Head of caudate nucleus (tissue), 42 donors: Measurements from ENCODE around the gene MTSS2.

ENCODE experiments used
- DNase-seq, 42 donors: peaks; one replicate each; pipeline versions ENCODE4 v3.0.0 to v3.0.0-alpha.2; 2020 to 2021; ENCODE audit warnings: mixed read lengths in 7 of 42
- intact Hi-C: fragments of 100-400 bp; cut with DNase I; formaldehyde crosslinking; loops from one replicate; pipeline ENCODE4 v1.15.0; 2022

The MTSS2 gene

DNA sequence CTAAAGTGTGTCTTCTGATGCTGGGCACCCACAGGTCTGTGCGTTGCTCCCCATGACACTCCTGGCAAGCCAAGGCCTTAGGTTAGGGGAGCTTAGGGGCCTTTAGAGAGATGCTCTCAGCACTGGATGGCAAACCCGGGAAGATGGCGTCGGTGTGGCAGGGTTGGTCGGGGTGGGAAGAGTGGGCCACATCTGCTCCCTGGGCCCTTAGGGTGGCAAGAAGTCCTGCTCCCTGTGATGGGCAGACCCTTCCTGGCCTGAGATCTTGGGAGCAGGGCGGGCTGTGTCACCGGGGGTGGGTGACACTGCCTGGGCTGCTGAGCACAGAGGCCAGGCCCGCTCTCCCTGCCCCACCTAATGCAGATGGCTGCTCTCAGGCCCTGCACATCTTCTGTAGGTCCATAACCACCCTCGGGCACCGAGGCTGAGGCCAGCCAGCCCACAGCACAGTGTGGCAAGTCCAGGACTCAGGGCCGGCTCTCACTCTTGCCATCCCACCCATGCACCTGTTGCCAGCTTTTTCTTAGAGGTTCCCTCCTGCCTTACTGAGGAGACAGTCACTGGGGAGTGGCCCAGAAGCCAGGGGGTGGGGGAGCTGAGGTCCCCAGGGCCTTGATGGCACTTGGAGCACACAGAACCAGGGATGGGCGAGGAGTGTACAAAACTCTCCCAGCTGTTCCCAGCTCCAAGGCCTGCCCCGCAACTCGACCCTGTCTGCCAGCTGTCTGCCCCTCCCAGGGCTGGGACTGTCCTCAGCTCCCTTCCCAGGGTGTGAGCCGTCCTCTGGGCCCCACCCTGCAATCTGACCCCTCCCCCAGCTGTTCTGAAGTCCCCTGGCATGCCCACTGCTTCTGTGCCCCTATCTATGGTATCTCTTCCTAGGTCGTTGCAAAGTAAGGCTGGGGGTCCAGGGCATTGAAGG lies 4.4 kb upstream of the MTSS2 start:
- DNase-seq, result no peak
- intact Hi-C loops, result no loop called here

DNA sequence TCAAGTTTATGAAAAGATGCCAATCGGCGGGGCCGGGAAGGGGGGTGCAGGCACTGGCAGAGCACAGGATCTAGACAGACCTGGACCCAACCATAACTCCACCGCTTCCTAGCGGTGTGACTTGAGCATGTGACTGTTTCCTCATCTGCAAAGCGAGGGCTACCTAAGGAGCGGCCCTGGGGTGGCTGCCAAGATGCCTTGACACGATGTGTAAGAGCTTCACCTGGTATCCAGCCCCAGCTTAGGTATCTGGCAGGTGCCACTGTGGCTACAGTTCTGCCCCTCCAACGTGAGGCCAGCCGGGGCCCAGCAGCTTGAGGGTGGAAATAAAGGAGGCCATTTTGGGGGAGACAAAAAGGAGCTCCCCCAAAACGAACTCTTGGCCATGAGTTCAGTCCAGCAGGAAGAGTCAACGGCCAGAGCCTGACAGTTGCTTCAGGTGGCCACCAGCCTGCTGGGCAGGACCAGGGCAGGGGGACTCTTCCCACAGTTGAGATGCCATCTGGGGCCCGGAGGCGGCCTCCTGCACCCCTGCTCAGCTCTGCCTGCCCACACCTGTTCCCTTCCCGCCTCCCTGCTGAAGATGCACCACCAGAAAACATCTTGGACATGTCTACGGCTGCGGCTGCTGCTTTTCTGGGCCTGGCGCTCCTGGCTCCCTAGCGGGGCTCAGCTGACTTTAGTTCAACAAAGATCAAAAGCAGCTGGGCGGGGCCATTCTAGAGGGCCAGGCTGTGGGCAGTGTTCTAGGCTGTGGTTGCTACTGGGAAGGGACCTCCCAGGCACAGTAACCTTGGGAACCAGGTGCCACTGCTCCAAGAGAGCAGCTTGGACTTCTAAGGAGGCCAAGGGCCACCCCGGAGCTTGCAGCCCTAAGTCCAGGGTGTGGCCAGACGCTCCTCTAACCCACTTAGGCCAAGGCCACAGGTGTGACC lies 3.4 kb upstream of the MTSS2 start:
- DNase-seq, result no peak
- intact Hi-C loops, result no loop called here

DNA sequence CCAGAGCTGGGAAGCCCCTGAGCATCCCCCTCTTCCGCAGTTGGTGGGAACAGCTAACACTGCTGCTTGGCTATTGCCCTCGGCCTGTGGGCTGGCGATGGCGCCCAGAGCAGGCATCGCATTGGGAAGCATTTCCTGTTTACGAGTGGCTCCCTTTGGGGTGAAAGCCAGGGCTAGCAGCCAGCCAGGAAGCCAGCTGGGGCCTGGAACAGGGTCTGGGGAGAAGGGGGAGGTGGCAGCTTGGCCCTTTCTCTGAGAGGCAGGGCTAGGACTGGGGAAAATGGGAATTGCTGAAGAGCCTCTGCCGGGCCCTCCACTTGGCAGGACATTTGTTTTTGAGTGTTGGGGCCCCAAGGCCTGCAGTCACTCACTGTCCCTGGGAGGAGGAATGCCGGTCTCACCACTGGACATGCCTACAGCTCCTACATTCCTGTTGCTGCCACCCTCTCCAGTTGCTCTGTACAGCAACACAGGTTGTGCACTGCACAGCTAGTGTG lies 2.4 kb upstream of the MTSS2 start:
- intact Hi-C loops, result no loop called here
- DNase-seq, result peak; percentile 81 to 96 (median 91)

DNA sequence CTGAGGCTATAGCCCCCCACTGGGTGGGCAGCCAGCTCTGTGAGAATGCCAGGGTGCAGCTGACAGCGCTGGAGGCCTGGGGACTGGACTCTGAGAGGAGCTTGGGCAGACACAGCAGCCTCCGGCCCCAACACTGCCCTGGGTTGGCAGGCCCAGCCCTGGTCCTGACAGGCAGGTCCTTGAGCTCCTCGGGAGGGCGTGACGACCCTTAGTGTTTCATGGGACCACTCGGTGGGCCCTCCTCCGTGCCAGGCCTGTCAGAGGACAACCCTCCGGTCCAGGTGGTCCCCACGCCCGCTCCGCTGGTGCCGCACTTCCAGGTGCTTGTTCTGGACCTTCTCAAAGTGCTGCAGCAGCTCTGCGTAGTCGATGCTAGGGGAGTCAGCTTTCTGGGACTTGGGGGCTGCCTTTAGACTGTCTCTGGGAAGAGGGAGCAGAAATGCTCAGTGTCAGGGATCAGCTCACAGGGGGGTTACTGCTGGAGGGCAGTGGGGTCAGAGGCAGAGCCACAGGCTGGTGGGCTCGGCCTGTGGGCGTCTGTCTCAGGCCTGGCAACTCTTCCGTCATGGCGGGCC lies 1.9 kb upstream of the MTSS2 start:
- intact Hi-C loops, result no loop called here
- DNase-seq, result peak in 5 of 42 donors; percentile 42 to 66 (median 53)

DNA sequence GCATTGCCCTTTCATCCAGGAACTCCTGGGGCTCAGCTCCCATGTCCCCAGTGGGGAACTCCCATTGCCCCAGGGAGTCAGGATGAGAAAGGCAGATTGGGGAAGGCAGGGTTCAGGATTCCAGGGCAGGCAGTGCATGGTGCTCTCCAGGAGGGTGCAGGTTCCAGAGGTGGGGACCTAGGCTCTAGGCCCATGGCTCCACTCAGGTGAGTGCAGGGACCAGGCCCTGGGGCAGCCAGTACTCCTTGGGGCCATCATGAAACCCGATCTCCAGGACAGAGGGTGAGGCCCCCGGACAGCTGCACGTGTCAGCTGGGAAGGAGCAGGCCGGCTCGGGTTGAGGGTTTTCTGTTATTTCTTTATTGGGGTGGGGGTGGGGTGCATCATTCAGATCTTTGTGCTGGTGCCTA lies 1.3 kb upstream of the MTSS2 start:
- no peak for DNase-seq
- intact Hi-C loops, result no loop called here

DNA sequence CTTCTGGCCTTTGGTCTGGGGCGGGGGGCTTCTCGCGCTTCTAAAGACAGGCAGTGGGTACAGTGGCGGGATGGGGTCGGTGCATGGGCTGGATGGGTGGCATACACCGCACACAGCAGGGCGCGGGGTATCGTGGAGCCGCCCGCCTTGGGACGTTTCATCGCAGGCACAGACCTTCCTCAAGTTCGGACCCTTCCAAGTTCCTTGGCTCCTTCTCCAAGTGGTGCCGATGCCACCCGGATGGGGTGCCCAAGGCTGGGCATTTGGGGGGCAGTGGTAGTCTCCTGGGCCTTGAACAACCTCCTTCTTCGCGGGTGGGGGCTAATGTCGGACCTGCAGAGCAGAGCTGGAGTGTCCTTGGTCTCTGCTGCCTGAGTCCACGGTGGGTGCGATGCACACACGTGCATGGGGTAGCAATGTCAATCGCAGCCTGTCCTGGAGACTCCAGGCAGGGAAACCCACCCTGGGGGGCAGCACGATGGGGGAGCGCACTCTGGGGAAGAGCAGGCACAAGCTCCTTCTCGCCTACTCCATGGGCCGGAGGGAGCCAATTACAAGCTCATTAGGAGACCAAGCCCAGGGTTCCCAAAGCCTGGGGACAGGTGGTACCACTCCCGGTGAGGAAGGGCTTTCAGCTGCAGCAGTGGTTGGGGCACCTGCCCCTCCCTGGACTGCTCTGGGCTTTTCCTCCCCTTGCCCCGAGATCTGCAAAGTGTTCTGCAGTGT lies 686 bp upstream of the MTSS2 start:
- DNase-seq, result no peak
- intact Hi-C loops, result no loop called here

DNA sequence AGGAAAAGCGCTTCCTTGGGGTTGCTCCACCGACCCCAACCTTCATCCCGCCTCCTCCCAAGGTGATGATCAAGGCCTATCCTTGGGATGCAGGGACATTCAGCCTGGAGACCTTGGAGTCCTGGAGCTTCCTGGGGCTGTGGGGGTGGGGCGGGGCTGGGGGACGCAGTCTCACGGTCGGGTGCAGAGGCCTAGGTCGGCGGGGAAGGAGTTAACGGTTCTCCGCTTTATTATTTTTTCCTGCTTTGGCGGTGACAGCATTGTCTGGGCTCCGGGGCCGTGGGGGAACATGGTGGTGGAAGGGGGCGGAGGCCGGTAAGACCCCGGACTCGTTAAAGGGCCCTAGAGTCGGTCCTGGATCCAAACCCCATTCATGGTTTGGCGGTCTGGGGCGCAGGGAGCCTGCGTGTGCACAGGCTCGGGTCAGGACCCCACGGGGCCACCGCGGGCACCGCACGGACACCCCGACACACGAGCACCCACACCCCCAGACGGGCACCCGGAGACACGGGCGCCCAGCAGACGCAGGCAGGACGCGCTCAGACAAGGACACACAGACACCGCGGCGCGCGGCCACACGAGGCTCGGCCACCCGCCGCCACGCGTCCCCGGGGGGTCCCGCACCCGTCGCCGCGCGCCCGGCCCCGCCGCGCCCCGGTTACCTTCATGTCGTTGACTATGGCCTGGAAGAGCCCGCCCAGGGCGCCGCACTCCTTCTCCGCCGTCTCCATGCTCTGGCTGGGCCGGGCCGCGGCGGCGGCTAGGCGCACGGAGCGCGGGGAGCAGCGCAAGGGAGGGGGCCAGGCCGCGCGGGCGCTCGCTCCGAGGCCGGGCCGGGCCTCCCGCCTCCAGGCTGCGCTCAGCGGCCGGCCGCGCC lies 554 bp downstream of the MTSS2 start:
- DNase-seq, result peak in 2 of 42 donors; percentile 37 to 40

DNA sequence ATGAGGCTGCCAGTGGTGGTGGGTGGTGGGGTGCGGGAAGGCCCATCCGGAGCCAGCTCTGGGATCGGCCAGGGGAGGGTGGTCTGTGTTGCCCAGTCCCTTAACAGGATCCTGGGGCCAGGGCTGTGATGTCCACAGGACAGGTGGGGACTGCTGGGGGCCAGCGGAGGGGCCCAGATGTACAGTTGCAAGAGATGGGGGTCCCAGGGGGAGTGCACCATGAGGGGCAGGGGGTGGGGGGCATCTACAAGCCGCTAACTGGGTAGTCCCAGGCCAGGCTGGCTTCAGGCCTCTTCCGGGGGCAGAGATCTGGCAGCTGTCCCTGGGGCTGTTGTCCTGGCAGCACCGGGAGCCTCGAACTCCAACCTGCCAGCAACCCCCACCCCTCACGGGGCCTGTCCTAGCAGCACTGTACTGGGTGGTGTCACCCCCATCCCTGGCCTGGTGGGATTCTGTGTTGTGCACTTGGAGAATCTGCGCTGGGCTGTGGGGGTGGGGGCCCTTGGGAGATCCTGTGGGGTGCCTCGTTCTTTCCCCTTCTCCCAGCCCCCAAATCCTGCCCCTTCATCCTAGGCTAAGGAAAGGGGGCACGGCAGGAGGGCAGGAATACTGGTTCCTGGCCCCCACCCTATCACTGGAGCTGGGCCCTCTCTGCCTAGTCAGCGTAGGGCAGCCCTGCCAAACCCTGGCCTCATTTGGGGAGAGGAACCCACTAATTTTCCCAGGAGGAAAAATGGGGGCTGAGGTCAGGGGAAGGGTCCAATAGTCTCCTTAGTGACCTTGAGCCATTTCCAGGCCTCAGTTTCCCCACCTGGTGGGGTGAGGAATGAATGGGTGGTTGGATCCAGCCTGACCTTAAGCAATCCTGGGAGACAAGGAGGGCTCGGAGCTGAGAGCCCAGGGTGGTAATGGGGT lies 1.4 kb downstream of the MTSS2 start:
- DNase-seq, result peak in 8 of 42 donors; percentile 10 to 67 (median 56)
- intact Hi-C loops, result loop anchor here (5.0 kb wide), 1 partner anchor 43 kb away; no protein-coding TSS in a partner anchor

More for the DNA sequence above, 554 bp downstream of the MTSS2 start:
- intact Hi-C loops, result no loop called here

DNA sequence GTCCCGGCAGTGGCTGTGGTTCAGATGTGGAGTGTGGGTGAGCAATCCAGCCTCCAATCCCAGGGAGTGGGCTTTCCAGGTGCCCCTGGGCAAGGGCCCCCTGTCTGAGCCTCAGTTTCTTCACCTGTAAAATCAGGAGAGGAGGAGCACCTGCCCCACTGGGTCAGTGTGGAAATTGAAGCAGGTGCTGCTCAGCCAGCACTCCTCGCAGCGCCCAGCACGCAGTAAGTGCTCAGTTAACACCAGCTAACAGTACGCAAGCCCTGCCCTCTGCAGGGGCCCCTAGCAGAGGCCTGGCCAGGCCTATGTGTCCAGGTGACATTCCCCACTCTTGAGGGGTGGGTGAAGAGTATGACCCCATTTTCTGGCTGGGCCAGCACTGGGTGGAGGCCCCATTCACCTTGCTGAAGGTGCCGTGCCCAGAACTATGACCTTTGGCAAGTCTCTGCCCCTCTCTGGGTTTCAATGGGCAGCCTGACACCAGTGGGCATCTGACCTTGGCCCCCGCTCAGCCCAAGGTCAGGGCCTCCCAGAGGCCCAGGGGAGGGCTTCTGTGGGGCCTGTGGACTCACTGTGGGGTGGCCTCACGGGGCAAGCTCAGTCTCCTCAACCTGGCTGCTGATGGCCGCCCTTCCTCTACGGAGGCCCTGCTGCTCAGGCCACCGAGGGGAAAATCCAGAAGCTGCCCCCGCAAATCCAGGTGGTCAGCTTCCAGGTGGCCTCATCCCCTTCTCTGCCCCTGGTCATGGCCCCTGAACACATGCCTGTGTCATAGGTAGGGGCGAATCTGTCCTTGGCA lies 2.5 kb downstream of the MTSS2 start:
- DNase-seq, result no peak
- intact Hi-C loops, result loop anchor here (5.0 kb wide), 1 partner anchor 44 kb away; no protein-coding TSS in a partner anchor

DNA sequence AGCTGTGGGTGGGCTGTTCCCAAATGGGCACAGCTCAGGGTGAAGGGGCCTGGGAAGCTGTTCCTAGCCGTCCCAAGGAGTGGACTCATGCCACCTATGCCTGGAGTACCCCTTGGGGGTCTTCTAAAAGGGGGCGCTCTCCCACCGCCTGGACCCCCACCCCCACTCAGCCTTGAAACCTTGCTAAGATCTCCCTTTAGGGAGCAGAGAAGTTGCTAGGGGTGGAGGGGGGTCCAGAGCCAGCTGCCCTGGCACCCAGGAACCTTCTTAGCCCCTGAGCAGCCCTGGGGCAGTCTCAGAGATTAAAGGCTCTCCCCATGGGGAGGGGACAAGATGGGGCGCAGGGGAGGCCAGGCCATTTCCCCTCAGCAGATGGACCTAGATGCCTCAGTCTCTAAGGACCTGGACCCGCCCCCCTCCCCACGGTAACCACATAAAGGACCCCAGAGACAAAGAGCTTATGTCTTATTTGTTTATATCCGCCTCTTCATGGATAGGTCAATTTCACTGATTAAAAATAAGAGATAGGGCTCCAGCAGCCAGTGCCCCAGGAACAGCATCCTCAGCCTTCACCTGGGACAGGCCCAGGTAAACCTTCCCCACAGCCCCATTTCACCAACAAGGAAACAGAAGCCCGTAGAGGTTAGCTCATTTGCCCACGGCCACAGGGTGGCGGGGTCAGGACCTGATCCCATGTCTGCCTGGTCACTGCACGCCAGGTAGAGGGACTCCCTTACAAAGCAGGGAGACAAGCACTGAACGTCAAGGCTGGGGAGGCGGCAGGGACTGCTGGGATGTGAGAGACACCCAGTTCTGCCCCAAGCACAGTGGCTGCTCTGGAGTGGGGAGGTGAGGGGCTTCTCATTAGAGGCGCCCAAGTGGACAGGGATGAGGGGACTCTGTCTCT lies 3.4 kb downstream of the MTSS2 start:
- peak in 2 of 42 donors; percentile 2 to 14 for DNase-seq
- intact Hi-C loops, result loop anchor here (5.0 kb wide), 1 partner anchor 45 kb away; no protein-coding TSS in a partner anchor

DNA sequence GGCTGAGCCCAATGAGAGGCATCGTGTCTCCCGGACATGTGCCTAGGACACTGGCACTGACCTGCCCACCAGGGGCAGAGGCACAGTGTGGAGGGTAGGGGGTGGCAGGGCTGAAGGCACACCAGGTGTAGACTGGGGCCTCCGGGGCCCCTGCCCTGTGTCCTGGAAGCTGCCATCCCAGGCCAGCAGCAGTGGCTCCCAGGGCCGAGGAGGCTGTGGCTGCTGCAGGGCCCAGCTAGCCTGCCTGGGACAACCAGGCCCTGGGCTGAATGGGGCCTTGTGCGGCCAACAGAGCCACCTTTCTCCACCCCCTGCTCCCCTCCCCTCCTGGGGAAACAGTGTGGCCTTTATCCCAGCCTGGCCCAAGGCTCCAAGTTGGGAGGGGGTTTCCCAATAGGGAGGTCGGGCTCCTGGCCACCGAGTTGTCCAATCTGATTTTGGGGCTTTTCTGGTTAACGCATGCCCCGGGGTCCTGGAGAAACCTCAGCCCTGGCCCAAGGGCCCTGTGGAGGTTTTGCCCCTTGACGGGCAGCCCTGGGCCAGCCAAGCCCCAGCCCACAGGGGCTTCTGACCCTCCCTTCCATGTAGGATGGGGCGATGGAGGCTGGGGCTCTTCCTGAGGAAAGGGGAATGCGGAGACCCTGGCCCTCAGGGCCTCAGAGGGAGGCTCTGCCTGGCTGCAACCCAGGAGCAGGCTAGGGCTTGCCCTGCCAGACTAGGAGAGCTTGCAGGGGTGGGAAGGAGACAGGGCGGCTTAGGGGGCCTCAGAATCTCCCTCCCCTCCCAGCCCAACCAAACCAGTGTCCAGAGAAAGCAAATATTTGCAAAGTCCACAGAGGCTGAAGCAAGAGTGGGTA lies 4.2 kb downstream of the MTSS2 start:
- intact Hi-C loops, result loop anchor here (2.0 to 5.0 kb wide), 2 partner anchors 46 to 89 kb away; no protein-coding TSS in a partner anchor
- peak; percentile 67 to 96 (median 89) for DNase-seq

DNA sequence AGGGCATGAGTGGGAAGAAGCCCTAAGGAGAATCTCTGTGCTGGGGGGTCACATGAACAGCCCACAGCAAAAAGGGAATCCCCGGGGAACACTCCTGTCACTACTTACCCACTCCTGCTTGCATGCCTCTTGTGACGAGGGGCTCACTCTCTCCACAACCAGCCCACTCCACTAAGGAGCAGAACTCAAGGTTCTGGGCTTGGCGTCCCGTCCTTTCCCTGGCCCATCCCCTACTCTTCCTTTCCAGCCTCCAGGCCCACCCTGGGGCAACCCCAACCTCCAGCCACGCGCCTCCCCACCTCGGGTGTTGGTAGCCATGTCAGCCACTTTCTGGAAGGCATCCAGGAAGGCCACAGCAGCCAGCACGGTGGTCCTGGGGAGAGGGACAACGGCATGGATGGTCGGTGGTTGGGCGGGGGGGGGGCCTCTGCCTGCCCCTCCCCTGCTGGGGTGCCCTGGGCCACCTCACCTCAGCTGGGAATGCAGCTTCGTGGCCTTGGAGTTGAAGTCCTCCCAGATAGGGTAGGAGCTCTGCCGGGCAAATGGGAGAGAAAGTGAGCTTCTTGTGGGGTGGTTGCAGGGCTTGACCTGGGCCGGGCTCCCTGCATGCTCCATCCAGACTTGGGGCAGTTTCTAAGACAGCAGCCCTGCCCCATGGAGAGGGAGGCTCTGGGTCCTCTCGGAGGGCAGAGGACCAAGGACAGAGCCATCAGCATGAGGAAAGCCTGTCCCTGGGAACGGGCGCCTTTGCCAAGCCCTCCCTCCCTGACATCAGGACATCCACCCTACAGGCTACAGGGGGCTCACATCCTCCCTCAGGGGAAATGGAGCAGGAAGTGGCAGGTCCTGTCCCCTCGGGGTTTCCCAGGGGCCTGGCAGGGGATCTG lies 5.1 kb downstream of the MTSS2 start:
- intact Hi-C loops, result loop anchor here (2.0 to 5.0 kb wide), 2 partner anchors 47 to 90 kb away; no protein-coding TSS in a partner anchor
- peak in 4 of 42 donors; percentile 3 to 40 (median 10) for DNase-seq
